Mesodermal cell (in vitro differentiated cells): Measurements from ENCODE around the gene HIGD1C.

ENCODE experiments used
- H3K27ac ChIP-seq: 2 replicates; pipeline ENCODE4 v1.7.0; 2013; ENCODE audit warnings: mild to moderate bottlenecking, low read depth, low read length, moderate library complexity; ENCODE audit not compliant: severe bottlenecking
- H3K36me3 ChIP-seq: 2 replicates; pipeline ENCODE4 v1.7.1; 2013; ENCODE audit warnings: mild to moderate bottlenecking, low read length, moderate library complexity; ENCODE audit not compliant: control insufficient read depth, insufficient read depth
- H3K4me1 ChIP-seq: one replicate; pipeline ENCODE4 v1.7.1; 2013; ENCODE audit warnings: mild to moderate bottlenecking, low read length; ENCODE audit not compliant: insufficient read depth, control insufficient read depth, poor library complexity, severe bottlenecking
- H3K4me3 ChIP-seq: 2 replicates; pipeline ENCODE4 v1.7.0; 2013; ENCODE audit warnings: low read length, control low read depth, mild to moderate bottlenecking; ENCODE audit not compliant: insufficient read depth, poor library complexity, severe bottlenecking; ENCODE audit errors: extremely low read depth
- H3K9me3 ChIP-seq: 2 replicates; pipeline ENCODE4 v1.7.1; 2013; ENCODE audit warnings: mild to moderate bottlenecking, low read length, moderate library complexity; ENCODE audit not compliant: control insufficient read depth
- WGBS, 2 experiments: methylation state at CpG; one replicate each; pipeline ENCODE4 v1.1.5; 2013; ENCODE audit warnings: missing lambda C conversion rate in 2 of 2; ENCODE audit not compliant: insufficient coverage in 2 of 2; 5-methylcytosine and 5-hydroxymethylcytosine counted together

HIGD1C gene

GRCh38 chr12:50984586-50985298, 32.4 kb downstream of the HIGD1C start:
- Histone ChIP-seq H3K4me1 (peaks cover 8% of the 10 kb centered on the region), H3K27ac (peak overlapping the region; percentile 78), H3K36me3 (peaks cover 25% of the 10 kb centered on the region), H3K4me3 (no peak overlapping the region), H3K9me3 (no peaks in the 10 kb centered on the region)
- 0% methylated on average over 1 of the region's 2 CpGs; no CpG with 5 or more reads in 1 of the 2 experiments for WGBS, 2 experiments

DNA sequence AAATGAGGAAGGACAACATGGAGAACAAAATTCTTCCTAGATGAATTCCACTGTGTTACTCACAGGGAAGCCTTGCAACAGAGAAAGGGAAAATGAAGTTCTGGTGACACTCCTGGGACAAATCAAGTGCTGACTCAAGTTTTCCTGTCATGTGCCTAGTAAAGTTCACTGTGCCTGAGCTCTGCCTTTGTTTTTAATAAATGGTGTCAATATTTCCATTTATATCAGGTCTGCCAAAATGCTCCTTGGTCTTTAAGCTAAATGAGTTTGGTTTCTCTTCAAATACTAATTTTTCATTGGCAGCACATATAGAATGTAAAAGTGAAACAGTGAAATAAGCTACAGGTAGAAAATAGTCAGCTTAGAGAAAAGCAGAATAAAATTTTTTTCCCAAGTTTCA, 33.0 kb downstream of the HIGD1C start:
- Histone ChIP-seq H3K36me3 (peaks cover 28% of the 10 kb centered on the region), H3K4me1 (peaks cover 8% of the 10 kb centered on the region), H3K4me3 (no peak overlapping the region), H3K9me3 (no peaks in the 10 kb centered on the region), H3K27ac (peak overlapping the region; percentile 78)

DNA sequence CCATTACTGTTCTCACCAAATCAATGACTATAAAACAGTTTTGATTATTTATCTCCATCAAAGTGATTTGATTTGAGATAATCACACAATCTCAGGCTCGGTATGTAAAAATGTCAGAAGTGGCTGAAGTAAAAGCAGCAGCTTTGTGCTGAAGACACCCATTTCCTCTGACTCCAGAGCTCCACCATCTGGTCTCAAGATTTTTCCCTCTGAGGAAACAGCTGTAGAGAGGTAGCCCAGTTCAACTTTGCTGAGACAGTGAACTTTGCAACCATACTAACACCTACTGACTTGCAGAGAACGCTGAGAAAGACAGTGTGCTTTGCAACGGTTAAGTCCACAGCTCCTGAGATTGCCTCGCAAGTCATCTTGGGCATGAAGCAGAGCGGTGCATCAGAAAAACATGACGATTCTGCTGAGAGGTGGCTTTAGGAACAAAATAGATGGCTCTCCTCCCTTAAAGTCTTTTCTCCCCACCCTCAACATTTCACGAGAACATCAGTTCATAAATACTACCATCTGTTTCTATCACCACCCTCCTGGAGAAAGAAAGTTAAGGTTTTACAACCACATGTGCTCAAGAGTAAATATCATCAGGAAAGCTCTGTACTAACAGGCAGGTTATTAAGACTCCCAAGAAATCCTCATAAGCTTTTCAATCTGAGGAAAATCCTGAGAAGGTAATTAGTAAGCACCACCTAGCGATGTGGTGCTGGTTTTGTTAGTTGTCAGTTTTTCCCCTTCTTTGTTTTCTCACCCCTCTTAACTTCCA, 34.8 kb downstream of the HIGD1C start:
- Histone ChIP-seq H3K27ac (peak overlapping the region; percentile 52), H3K9me3 (no peaks in the 10 kb centered on the region), H3K4me1 (peaks cover 8% of the 10 kb centered on the region), H3K36me3 (peaks cover 47% of the 10 kb centered on the region), H3K4me3 (no peak overlapping the region)
- WGBS, 2 experiments: 59 to 70% methylated on average over 6 of the region's 8 CpGs

GRCh38 chr12:50988051-50988450, 35.7 kb downstream of the HIGD1C start:
- H3K27ac ChIP-seq: no peak overlapping the region
- H3K36me3 ChIP-seq: peaks cover 56% of the 10 kb centered on the region
- 90 to 97% methylated on average over 5 of the region's 5 CpGs for WGBS, 2 experiments
- H3K4me1 ChIP-seq: peaks cover 8% of the 10 kb centered on the region
- H3K4me3 ChIP-seq: no peak overlapping the region
- H3K9me3 ChIP-seq: no peaks in the 10 kb centered on the region

DNA sequence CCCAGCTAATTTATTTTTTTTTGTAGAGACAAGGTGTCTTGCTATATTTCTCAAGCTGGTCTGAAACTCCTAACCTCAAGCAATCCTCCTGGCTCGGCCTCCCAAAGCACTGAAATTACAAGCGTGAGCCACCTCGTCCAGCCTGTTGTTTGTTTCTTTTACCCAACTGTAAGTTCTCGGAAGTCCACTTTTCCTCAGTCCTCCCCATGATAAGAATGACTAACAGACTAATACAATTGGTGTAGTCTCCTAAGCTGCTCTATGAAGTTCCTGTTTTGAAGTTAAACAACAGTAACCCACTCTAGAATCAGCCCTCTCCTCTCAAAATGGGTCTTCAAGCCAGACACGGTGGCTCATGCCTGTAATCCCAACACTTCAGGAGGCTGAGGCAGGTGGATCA, 36.5 kb downstream of the HIGD1C start:
- Histone ChIP-seq H3K27ac (no peak overlapping the region), H3K4me1 (peaks cover 8% of the 10 kb centered on the region), H3K36me3 (peaks cover 64% of the 10 kb centered on the region), H3K4me3 (no peak overlapping the region), H3K9me3 (no peaks in the 10 kb centered on the region)
- WGBS, 2 experiments: 96 to 100% methylated on average over 2 to 3 of the region's 5 CpGs

GRCh38 chr12:50990147-50990727, 37.9 kb downstream of the HIGD1C start:
- peaks cover under 1% of the 10 kb centered on the region for H3K4me1 ChIP-seq
- H3K27ac ChIP-seq: no peak overlapping the region
- no peak overlapping the region for H3K4me3 ChIP-seq
- 84 to 100% methylated on average over 1 to 2 of the region's 4 CpGs for WGBS, 2 experiments
- no peaks in the 10 kb centered on the region for H3K9me3 ChIP-seq
- H3K36me3 ChIP-seq: peaks cover 76% of the 10 kb centered on the region

DNA sequence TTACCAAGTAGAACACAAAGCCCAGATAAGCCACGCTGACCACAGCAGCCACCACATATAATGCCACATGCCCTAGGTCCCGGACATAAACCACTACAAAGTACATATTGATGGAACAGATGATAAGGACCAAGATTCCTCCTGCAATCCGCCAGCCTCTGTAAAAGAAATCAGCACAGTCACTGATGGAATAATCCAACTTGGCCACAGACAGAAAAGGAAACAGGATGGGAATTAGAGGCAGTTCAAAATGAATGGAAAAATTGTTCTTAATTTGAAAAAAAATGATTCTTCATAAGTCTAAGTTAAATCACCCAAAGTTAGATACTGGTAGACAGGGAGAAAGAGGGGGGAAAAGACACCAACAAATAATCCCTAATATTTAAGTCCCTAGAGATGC, 38.4 kb downstream of the HIGD1C start:
- no peaks in the 10 kb centered on the region for H3K9me3 ChIP-seq
- H3K4me3 ChIP-seq: no peak overlapping the region
- H3K4me1 ChIP-seq: no peaks in the 10 kb centered on the region
- H3K36me3 ChIP-seq: peaks cover 81% of the 10 kb centered on the region
- 96% methylated on average over 3 of the region's 3 CpGs; no CpG with 5 or more reads in 1 of the 2 experiments for WGBS, 2 experiments
- no peak overlapping the region for H3K27ac ChIP-seq

DNA sequence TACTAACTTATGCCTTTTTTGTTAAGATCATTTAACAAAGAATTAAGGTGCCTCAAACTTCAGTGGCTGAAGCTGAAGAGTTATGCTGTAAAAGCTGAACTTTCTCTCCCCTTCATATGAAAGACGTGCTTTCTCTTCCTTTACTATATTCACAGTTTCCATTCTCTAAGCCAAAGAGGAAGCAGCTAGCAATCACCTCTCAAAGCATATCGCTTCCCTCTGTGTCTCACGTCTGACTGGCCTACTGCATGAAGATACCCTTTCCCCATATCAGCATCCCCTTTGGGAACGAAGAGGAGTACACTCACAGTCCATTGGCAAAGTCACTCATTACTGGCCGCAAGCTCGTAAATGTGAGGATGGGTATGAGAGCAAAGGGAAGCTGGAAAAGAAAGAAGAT, 38.9 kb downstream of the HIGD1C start:
- WGBS, 2 experiments: 90 to 97% methylated on average over 2 to 3 of the region's 6 CpGs
- H3K36me3 ChIP-seq: peaks cover 84% of the 10 kb centered on the region
- H3K27ac ChIP-seq: no peak overlapping the region
- no peaks in the 10 kb centered on the region for H3K4me1 ChIP-seq
- H3K4me3 ChIP-seq: no peak overlapping the region
- no peaks in the 10 kb centered on the region for H3K9me3 ChIP-seq

DNA sequence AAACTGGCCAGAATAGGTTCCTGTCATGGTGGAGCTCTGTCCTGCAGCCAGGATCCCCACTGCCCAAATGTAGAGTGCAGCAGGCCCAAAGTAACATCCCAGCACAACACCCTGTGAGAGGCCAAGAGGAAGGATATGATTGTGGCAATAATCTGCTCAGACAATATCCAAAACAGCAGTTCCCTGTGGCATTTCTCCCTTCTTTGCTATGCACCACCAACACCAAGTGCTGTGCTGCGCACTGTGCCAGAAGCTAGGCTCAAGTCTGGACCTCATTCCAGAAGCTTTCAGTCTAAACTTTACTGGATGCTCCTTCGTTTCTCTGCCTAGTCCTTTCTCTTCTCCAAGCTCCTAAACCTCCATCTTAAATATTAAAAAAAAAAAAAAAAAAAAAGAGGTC, 40.5 kb downstream of the HIGD1C start:
- Histone ChIP-seq H3K27ac (no peak overlapping the region), H3K4me3 (no peak overlapping the region), H3K4me1 (no peaks in the 10 kb centered on the region), H3K36me3 (peaks cover 89% of the 10 kb centered on the region), H3K9me3 (no peaks in the 10 kb centered on the region)
- 0% methylated on average over 1 of the region's 2 CpGs for WGBS, 2 experiments

DNA sequence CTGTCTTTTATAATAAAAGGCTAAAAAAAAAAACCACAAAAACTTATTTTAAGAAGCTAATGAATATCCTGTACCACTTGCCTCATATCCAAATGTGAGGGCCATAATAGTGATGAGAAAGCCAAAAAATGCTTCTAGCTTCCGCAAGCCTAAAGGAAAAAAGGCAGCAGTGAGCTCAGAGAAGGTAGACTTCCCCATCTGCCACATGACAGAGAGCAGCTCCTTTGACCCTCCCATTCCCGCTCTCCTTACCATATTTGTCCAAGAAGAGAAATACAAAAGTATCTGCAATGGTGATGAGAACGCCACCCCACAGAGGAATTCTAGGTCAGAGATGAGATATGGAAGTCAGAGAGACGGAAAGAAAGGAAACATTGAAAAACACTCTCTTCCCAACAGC, 46.7 kb downstream of the HIGD1C start:
- peaks cover 73% of the 10 kb centered on the region for H3K36me3 ChIP-seq
- H3K4me1 ChIP-seq: no peaks in the 10 kb centered on the region
- 86 to 100% methylated on average over 1 of the region's 4 CpGs for WGBS, 2 experiments
- no peak overlapping the region for H3K4me3 ChIP-seq
- H3K9me3 ChIP-seq: no peaks in the 10 kb centered on the region
- no peak overlapping the region for H3K27ac ChIP-seq

- Histone ChIP-seq H3K27ac (no peak overlapping the region), H3K4me3 (no peak overlapping the region), H3K9me3 (no peaks in the 10 kb centered on the region), H3K36me3 (peaks cover 74% of the 10 kb centered on the region), H3K4me1 (no peaks in the 10 kb centered on the region)
- 90 to 97% methylated on average over 3 to 5 of the region's 7 CpGs for WGBS, 2 experiments
These were observed 47.9 kb downstream of the HIGD1C start for GRCh38 chr12:51000245-51000644.
